ENCODE data around the gene RSPO4. TPM values are rescaled to one million over a fixed set of nuclear protein-coding genes. Genes with fewer than 3 reads are reported as not detected.

RSPO4 gene
- polyA plus RNA-seq, 3 donors: 0.03 to 0.56 (median 0.04) TPM

DNA sequence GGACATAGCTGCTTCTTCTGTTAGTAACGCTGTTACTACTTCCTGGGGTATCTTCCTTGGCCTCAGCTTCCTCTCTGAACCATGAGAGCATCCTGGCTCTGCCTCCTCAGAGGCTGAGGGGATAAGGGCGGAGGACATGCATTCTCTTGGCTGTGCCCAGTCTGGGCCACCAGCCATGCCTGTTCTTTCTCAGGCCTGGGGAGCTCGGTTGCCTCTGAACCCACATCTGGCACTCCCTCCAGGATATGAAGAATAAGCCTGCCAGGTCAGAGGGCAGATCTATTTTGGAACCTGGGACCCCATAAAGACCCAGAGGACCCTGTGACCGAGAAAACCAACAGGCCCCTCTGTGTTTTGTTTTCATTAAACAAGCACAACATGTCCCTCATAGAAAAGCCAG is 79.3 kb downstream of the RSPO4 start:
- H3K27ac ChIP-seq (ENCODE audit: low read depth, low read length): no peak overlapping the region
- 49 to 59% (median 57%) methylated on average over 4 of the region's 4 CpGs for WGBS, 3 donors

DNA sequence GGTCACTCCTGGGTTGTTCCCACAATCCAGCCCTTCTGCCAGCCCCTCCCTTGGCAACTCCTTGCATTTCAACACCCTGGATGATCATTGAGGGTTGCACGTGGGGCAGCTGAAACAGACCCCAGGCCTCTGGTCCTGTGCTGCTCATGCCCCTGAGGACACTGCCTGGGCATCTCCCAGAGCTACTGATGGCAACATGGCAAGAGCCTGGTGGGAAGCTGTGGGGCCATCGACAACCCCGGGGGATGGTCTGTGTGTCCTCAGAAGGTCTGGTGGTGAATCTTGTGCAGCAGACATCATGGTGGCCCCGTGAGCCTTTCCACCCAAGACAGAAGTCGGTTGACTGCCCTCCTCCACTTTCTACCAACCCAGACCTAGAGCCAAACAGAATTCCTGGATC is 81.0 kb downstream of the RSPO4 start:
- 83 to 94% (median 85%) methylated on average over 5 of the region's 5 CpGs for WGBS, 3 donors
- no peak overlapping the region for H3K27ac ChIP-seq (ENCODE audit: low read depth, low read length)

- H3K27ac ChIP-seq (ENCODE audit: low read depth, low read length): no peak overlapping the region
- 79 to 92% (median 81%) methylated on average over 4 of the region's 4 CpGs for WGBS, 3 donors
Observed at GRCh38 chr20:920311-920710, 81.8 kb downstream of the RSPO4 start.

- WGBS, 3 donors: 69 to 76% (median 74%) methylated on average over 5 of the region's 5 CpGs
- H3K27ac ChIP-seq (ENCODE audit: low read depth, low read length): no peak overlapping the region
Observed at GRCh38 chr20:919491-919916, 82.6 kb downstream of the RSPO4 start.

- no peak overlapping the region for H3K27ac ChIP-seq (ENCODE audit: low read depth, low read length)
- 54 to 75% (median 70%) methylated on average over 4 of the region's 4 CpGs for WGBS, 3 donors
Observed at GRCh38 chr20:917416-917815, 84.7 kb downstream of the RSPO4 start.

DNA sequence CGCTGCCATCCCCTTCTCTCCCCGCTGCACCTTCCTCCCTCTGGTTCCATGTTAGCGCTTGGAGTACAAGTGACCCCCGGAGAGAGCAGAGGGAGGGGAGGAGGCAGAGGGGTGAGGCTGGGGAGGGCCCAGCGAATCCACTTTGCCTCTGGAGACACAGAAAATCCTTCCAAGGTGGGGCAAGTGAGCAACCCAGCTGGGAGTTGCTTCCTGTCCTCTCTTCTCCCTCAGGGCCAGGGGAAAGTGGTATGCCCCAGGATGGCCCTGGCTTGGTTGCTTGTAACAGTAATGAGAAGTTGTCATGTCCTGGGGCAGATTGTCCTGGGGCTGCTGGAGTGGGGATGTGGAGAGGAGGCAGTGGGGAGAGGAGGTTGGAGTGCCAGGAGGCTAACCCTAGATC is 85.3 kb downstream of the RSPO4 start:
- 23 to 70% (median 62%) methylated on average over 5 of the region's 5 CpGs for WGBS, 3 donors
- H3K27ac ChIP-seq (ENCODE audit: low read depth, low read length): no peak overlapping the region

GRCh38 chr20:916125-916799 is 85.8 kb downstream of the RSPO4 start, which contains the start of gene ANGPT4:
Gene ANGPT4, minus strand, starts transcription at chr20:916334. Its CDS starts 120 bp downstream, at chr20:916214.
- no peak within 1 kb of the TSS for H3K27ac ChIP-seq (ENCODE audit: low read depth, low read length)
- WGBS, 3 donors: 35 to 44% (median 38%) methylated on average over 17 to 18 of the region's 18 CpGs

DNA sequence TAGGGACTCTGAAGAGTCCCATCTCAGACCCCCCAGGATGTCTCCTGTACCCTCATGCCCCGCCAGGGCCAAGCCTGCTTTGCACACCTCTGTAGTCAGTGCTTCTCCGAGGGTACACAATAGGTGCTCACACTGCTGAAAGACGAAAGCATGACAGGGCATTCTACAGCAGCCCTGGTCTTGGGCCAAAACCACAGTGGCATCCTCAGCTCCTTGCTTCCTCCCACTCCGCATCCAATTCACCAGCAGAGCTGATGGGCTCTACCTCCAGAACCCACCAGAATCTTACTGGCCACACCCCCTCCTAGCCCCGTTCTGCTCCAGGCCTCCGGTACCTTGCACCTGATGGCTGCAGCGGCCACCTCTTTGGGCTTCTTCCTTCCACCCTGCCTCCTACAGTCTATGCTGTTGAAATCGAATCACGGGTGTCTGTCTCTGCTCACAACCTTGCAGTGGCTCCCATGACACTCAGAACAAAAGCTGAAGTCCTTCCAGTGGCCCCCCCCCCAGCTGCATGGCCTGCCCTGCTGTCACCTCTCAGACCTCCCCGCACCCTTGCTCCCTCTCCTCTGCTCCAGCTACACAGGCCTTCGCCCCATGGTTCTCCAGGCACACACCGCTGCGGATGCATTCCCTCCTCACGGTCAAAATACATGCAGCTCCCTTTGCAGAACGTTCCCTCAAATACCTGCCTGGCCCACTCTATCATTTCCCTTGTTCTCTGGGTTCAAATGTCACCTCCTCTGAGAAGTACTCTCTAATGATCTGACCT is 87.2 kb downstream of the RSPO4 start:
- H3K27ac ChIP-seq (ENCODE audit: low read depth, low read length): no peak overlapping the region
- 65 to 70% (median 68%) methylated on average over 15 of the region's 15 CpGs for WGBS, 3 donors

- no peak overlapping the region for H3K27ac ChIP-seq (ENCODE audit: low read depth, low read length)
- WGBS, 3 donors: 78 to 91% (median 90%) methylated on average over 5 of the region's 5 CpGs
Observed at GRCh38 chr20:913306-913849, 88.7 kb downstream of the RSPO4 start.

DNA sequence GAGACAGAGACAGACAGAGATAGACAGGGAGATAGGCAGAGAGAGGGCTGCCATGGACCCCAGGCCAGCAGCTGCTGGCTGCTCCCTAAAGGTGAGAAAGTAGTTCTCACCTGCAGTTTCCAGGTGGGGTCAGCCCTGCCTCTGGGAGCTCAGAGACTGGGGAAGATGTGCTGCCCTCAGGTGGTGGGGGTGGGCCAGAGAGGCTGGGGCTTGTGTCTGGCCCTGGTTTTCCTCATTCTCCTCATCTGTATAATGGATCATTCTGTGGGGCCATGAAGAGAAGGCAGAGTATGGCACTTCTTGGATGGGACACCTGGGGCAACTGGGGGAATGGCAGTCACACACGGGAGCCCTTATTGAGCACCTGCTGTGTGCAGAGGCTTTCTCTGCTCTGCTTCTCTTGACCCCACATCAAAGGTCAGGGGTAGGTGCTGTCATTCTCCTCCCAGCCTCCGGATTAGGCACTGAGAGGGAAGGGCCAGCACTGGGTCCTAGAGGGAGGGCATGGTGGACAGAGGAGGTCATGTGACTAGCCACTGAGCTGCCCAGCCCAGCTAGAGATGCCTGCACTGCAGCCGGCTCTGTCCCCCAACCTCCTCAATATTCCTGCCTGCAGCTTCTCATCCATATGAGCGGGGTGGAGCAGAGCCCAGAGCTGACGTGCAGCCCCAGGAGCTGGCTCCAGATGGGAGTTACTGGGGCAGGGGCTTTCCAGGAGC is 90.1 kb downstream of the RSPO4 start:
- H3K27ac ChIP-seq (ENCODE audit: low read depth, low read length): no peak overlapping the region
- WGBS, 3 donors: 55 to 65% (median 56%) methylated on average over 5 of the region's 5 CpGs

DNA sequence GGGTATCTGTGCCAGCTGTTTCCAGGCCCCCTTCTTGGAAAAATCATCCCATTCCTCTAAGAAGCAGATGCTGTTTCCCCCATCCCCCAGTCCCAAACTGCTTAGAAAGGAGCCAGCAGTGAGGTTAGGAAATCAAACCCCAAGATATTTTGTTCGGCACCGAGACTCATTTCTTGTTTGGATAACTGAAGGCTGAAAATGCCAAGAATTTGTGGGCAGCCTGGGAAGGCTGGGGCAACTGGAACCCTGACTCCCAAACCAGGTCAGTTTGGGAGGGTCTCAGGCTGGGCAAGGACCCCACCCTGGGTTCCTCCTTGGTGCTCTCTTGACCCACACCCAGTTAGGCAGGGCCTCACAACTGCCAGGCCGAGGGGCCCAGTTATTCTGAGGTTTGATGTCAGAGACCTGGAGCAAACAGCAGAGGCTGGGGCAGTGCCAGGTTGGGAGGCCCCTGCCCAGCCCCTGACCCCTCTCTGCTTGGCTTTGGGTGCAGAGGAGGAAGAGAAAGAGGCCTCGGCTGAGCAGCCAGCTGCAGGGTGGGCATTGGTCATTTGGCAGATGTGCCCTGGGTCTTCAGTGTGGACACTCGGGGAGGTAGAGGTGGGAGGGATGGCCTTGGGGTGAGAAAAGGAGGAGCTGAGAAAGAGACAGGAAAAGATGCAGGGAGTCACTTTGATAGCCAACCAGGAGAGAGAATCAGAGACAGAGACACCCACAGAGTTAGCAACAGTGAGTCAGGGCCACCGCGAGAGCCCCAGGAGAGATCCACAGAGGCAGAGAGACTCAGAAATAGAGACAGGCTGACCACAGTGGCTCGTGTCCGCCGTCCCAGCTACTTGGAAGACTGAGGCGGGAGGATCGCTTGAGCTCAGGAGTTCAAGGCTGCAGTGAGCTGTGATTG is 91.0 kb downstream of the RSPO4 start:
- 46 to 54% (median 47%) methylated on average over 12 of the region's 12 CpGs for WGBS, 3 donors
- H3K27ac ChIP-seq (ENCODE audit: low read depth, low read length): no peak overlapping the region

- whole genome bisulfite sequencing, 3 donors: 42 to 44% (median 42%) methylated on average over 9 of the region's 9 CpGs
- H3K27ac ChIP-seq (ENCODE audit: low read depth, low read length): no peak overlapping the region
Observed at GRCh38 chr20:910132-910869, 91.8 kb downstream of the RSPO4 start.

DNA sequence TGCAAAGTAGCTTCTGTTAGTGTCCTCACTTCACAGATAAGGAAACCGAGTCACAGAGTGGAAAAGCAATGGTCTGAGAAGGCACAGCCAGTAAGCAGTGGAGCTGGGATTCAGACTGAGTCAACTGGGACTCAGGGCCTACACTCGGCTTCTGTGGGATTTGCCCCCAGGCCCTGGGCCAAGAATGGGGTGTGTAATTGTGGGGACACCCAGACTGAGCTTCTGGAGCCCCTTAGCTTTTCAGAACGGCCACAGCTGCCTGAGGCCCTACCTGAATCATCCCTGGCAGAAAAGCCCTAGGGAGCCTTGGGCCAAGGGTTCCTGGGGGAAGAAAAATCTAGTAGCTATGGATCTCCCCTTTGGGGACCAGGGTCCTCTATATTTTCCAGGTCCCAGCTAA is 92.5 kb downstream of the RSPO4 start:
- H3K27ac ChIP-seq (ENCODE audit: low read depth, low read length): no peak overlapping the region
- 71 to 82% (median 79%) methylated on average over 3 of the region's 3 CpGs for WGBS, 3 donors

Other genes starting within 250 kb of the RSPO4 start
- 1 to 10 TPM in 2 of 3 donors, under 1 TPM in 1; 0.62 to 3.6 (median 1.0) TPM for gene SLC52A3, start 233.8 kb downstream of the RSPO4 start, polyA plus RNA-seq
- 1 to 10 TPM; 2.7 to 5.3 (median 3.9) TPM for gene FAM110A, start 168.6 kb downstream of the RSPO4 start, polyA plus RNA-seq
- gene ANGPT4, start 86.0 kb downstream of the RSPO4 start, polyA plus RNA-seq: 1 to 10 TPM in 2 of 3 donors, under 1 TPM in 1; 0.30 to 4.2 (median 1.5) TPM
- gene PSMF1, start 116.3 kb upstream of the RSPO4 start, polyA plus RNA-seq: 10 to 100 TPM; 54.8 to 88.6 (median 64.5) TPM
- 1 to 10 TPM in 2 of 3 donors, under 1 TPM in 1; 0.63 to 5.1 (median 1.8) TPM for gene TMEM74B, start 182.7 kb upstream of the RSPO4 start, polyA plus RNA-seq
- gene C20orf202, start 201.1 kb upstream of the RSPO4 start, polyA plus RNA-seq: under 1 TPM in 2 of 3 donors, not detected in 1; 0.07 to 0.16 TPM
- under 1 TPM in 1 of 3 donors, not detected in 2; 0.02 TPM for gene RAD21L1, start 223.7 kb upstream of the RSPO4 start, polyA plus RNA-seq